GM19468 (cell line): ENCODE results near the gene HPN.

Source experiments
- ATAC-seq: cut with Tn5 transposase; IDR thresholded peaks from one replicate; pipeline ENCODE4 v1.9.1; 2021; ENCODE audit warnings: mild to moderate bottlenecking, moderate library complexity, moderate number of reproducible peaks; ENCODE audit not compliant: unreplicated experiment; ENCODE audit errors: extremely low read depth

The HPN gene

GRCh38 chr19:35076026-35076370, 34.5 kb downstream of the HPN start:
- ATAC-seq = no peak

GRCh38 chr19:35076657-35077056, 35.1 kb downstream of the HPN start:
- no peak for ATAC-seq

GRCh38 chr19:35077411-35078223, 36.1 kb downstream of the HPN start:
- no peak for ATAC-seq

- no peak for ATAC-seq
These were observed 38.3 kb downstream of the HPN start for GRCh38 chr19:35079826-35080225.

GRCh38 chr19:35080613-35081170, 39.2 kb downstream of the HPN start:
- no peak for ATAC-seq

- ATAC-seq = no peak
These were observed 39.7 kb downstream of the HPN start for GRCh38 chr19:35081201-35081600.

GRCh38 chr19:35083691-35084508, 42.4 kb downstream of the HPN start:
- no peak for ATAC-seq

- no peak for ATAC-seq
These were observed 42.9 kb downstream of the HPN start for GRCh38 chr19:35084509-35084762.

- peak; percentile 26 for ATAC-seq
These were observed 44.4 kb downstream of the HPN start for GRCh38 chr19:35085947-35086346.

GRCh38 chr19:35086455-35086854, 44.9 kb downstream of the HPN start:
- no peak for ATAC-seq

- ATAC-seq = no peak
These were observed 45.9 kb downstream of the HPN start for GRCh38 chr19:35087393-35087792.

- no peak for ATAC-seq
These were observed 46.8 kb downstream of the HPN start for GRCh38 chr19:35088131-35088913.

GRCh38 chr19:35089554-35089953, 48.0 kb downstream of the HPN start:
- ATAC-seq = no peak

GRCh38 chr19:35090160-35090505, 48.6 kb downstream of the HPN start:
- ATAC-seq = no peak

GRCh38 chr19:35090506-35091214, 49.1 kb downstream of the HPN start:
- ATAC-seq = no peak

- ATAC-seq = no peak
These were observed 51.9 kb downstream of the HPN start for GRCh38 chr19:35093430-35093829.

- no peak for ATAC-seq
These were observed 52.6 kb downstream of the HPN start for GRCh38 chr19:35093941-35094647.

- ATAC-seq = no peak
These were observed 53.1 kb downstream of the HPN start for GRCh38 chr19:35094656-35095055.

- ATAC-seq = no peak
These were observed 54.3 kb downstream of the HPN start for GRCh38 chr19:35095667-35096368.
